ENCODE measurements around the gene NTF4.
"Not testable (repeated sequence)": the region's sequence is repeated elsewhere in the genome, so short reads cannot be mapped to it uniquely, and the experiment has no call there.

DNA sequence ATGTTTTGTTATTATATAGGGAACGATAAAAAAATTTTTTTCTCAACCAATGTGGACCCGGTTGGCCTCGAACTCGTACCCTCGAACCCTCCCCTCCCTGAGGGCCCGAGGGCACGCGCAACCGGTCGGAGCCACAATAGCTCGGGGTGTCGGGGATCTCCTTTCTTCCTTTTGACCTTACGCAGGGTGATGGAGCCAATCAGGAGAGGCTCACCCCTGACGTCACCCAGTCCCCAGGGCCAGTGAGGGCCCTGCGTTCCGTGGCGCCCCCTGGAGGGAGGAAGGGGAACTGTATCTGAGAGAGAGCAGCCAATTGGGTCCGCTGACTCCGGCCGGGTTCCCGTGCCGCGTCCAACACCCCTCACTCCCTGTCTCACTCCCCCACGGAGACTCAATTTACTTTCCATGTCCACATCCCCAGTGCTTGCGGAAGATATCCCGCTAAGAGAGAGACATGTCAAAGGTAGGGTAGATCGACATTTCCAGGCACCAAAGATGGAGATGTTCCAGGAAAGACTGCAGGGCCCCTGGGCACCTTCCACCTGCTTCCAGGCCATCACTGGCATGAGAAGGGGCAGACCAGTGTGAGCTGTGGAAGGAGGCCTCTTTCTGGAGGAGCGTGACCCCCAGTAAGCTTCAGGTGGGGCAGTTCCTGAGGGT, 32.8 kb downstream of the NTF4 start, which contains the start of gene CGB2:
- TF ChIP-seq ZFP30 (CRISPR knock-in tag; IDR thresholded peaks at IDR 0.05); CREB5 (CRISPR knock-in tag; IDR thresholded peaks at IDR 0.05; ENCODE audit: low read depth); SNAI2 (CRISPR knock-in tag; IDR thresholded peaks at IDR 0.05); RARB (CRISPR knock-in tag; IDR thresholded peaks at IDR 0.05); BACH2 (CRISPR knock-in tag; IDR thresholded peaks at IDR 0.05; ENCODE audit: borderline replicate concordance); ZNF70 (CRISPR knock-in tag; IDR thresholded peaks at IDR 0.05); TCF4 (CRISPR knock-in tag; IDR thresholded peaks at IDR 0.05; ENCODE audit: borderline replicate concordance); ESRRG (CRISPR knock-in tag; IDR thresholded peaks at IDR 0.05); ARNTL (CRISPR knock-in tag; IDR thresholded peaks at IDR 0.05; ENCODE audit: borderline replicate concordance, low read depth); ZNF565 (CRISPR knock-in tag; conservative IDR thresholded peaks at IDR 0.05; ENCODE audit: low read depth); TOX (CRISPR knock-in tag; IDR thresholded peaks at IDR 0.05; ENCODE audit: borderline replicate concordance): not testable (repeated sequence)
- TF ChIP-seq, protein P1, sequence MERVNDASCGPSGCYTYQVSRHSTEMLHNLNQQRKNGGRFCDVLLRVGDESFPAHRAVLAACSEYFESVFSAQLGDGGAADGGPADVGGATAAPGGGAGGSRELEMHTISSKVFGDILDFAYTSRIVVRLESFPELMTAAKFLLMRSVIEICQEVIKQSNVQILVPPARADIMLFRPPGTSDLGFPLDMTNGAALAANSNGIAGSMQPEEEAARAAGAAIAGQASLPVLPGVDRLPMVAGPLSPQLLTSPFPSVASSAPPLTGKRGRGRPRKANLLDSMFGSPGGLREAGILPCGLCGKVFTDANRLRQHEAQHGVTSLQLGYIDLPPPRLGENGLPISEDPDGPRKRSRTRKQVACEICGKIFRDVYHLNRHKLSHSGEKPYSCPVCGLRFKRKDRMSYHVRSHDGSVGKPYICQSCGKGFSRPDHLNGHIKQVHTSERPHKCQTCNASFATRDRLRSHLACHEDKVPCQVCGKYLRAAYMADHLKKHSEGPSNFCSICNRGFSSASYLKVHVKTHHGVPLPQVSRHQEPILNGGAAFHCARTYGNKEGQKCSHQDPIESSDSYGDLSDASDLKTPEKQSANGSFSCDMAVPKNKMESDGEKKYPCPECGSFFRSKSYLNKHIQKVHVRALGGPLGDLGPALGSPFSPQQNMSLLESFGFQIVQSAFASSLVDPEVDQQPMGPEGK (CRISPR knock-in tag; IDR thresholded peaks at IDR 0.05; ENCODE audit: borderline replicate concordance): not testable (repeated sequence)
- TF ChIP-seq, protein P2, sequence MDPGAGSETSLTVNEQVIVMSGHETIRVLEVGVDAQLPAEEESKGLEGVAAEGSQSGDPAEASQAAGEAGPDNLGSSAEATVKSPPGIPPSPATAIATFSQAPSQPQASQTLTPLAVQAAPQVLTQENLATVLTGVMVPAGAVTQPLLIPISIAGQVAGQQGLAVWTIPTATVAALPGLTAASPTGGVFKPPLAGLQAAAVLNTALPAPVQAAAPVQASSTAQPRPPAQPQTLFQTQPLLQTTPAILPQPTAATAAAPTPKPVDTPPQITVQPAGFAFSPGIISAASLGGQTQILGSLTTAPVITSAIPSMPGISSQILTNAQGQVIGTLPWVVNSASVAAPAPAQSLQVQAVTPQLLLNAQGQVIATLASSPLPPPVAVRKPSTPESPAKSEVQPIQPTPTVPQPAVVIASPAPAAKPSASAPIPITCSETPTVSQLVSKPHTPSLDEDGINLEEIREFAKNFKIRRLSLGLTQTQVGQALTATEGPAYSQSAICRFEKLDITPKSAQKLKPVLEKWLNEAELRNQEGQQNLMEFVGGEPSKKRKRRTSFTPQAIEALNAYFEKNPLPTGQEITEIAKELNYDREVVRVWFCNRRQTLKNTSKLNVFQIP (CRISPR knock-in tag; IDR thresholded peaks at IDR 0.05; ENCODE audit: borderline replicate concordance, low read depth): not testable (repeated sequence)
- TF ChIP-seq, protein P3, sequence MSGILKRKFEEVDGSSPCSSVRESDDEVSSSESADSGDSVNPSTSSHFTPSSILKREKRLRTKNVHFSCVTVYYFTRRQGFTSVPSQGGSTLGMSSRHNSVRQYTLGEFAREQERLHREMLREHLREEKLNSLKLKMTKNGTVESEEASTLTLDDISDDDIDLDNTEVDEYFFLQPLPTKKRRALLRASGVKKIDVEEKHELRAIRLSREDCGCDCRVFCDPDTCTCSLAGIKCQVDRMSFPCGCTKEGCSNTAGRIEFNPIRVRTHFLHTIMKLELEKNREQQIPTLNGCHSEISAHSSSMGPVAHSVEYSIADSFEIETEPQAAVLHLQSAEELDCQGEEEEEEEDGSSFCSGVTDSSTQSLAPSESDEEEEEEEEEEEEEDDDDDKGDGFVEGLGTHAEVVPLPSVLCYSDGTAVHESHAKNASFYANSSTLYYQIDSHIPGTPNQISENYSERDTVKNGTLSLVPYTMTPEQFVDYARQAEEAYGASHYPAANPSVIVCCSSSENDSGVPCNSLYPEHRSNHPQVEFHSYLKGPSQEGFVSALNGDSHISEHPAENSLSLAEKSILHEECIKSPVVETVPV (CRISPR knock-in tag; IDR thresholded peaks at IDR 0.05): not testable (repeated sequence)

All from SK-N-SH treated with all-trans-retinoic acid at 6 μM for 48 hours (cell line).